ENCODE results near the gene DCBLD1.
A peak's percentile ranks its signal among the peaks of the same experiment; 100 is the strongest.
"Not testable (repeated sequence)": the region's sequence is repeated elsewhere in the genome, so short reads cannot be mapped to it uniquely, and the experiment has no call there.

Gene DCBLD1

GRCh38 chr6:117501722-117502121 lies 19.2 kb downstream of the DCBLD1 start:
- no peak for DNase-seq (ENCODE audit: low read depth)

- DNase-seq (ENCODE audit: low read depth): peak; percentile 30
Measured at GRCh38 chr6:117502580-117502979, 20.1 kb downstream of the DCBLD1 start.

- no peak for DNase-seq (ENCODE audit: low read depth)
Measured at GRCh38 chr6:117503211-117503610, 20.7 kb downstream of the DCBLD1 start.

- DNase-seq (ENCODE audit: low read depth): no peak
Measured at GRCh38 chr6:117504478-117505144, 22.1 kb downstream of the DCBLD1 start.

- DNase-seq (ENCODE audit: low read depth): peak; percentile 70
Measured at GRCh38 chr6:117505311-117505710, 22.8 kb downstream of the DCBLD1 start.

DNA sequence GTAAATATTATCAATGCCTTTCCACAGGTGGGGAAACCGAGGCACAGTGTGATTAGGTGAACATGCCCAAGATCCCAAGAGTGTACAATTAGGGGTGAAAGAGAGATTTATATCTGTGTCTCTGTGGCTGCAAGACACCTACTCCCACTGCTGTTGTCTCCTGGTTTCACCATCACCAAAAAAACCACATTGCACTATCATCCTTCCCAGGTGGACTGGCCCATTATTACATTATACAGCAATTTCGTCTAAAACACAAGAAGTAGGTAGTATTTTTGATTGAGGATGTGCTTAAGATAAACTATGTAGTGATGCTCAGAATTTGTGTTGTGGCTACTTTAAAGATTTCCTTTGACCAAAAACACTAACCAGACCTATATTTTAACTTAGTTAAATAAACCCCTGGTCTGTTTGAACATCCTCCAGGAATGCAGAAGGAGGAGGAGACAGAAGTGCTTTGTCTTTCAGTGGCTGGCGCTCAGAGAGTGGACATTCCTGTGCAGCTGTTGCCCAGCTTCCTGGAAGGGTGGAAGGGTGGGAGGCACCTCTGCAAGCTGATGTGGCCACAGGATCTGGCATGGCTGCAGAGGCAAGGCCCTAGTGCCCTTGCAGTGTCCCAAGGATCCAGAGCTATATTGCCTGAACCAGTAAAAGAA lies 23.8 kb downstream of the DCBLD1 start:
- DNase-seq (ENCODE audit: low read depth): peak; percentile 63

- no peak for DNase-seq (ENCODE audit: low read depth)
Measured at GRCh38 chr6:117506907-117507306, 24.4 kb downstream of the DCBLD1 start.

DNA sequence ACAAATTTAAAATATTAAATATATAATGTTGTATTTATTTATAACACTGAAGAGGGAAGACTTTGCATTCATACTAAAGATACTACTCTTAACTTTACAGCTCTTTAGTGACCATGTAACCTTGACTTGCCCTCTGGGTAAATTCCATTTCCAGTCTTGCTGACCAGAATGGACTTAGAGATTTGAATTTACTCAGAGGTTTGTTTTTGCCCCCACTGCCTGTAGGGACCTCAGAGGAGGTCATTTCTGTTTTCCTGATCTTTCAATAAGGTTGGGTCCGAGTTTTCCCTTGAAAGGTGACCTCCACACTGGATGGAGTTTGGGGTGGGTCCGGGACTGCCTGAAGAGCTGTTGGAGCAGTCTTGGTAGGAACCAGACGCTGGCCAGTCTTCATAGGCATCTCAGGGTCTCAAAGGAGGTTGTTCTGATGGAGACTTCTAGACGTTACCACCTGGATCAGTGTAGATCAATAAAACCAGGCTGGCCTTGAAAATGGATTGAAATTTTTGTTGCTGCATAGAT lies 26.0 kb downstream of the DCBLD1 start:
- DNase-seq (ENCODE audit: low read depth): no peak

DNA sequence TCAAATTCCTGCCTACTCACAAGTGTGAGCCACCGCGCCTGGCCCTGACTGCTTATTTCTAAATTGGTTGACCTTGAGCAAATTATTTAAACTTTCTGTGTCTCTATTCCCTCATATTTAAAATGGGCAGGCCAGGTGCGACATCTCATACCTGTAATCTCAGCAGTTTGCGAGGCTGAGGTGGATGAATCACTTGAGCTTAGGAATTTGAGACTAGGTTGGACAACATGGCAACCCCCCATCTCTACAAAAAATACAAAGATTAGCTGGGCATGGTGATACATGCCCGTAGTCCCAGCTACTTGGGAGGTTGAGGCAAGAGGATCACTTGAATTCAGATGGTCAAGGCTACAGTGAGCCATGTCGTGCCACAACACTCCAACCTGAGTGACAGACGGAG lies 26.5 kb downstream of the DCBLD1 start:
- DNase-seq (ENCODE audit: low read depth): no peak

GRCh38 chr6:117512056-117512828 lies 29.8 kb downstream of the DCBLD1 start:
- DNase-seq (ENCODE audit: low read depth): peak; percentile 61

DNA sequence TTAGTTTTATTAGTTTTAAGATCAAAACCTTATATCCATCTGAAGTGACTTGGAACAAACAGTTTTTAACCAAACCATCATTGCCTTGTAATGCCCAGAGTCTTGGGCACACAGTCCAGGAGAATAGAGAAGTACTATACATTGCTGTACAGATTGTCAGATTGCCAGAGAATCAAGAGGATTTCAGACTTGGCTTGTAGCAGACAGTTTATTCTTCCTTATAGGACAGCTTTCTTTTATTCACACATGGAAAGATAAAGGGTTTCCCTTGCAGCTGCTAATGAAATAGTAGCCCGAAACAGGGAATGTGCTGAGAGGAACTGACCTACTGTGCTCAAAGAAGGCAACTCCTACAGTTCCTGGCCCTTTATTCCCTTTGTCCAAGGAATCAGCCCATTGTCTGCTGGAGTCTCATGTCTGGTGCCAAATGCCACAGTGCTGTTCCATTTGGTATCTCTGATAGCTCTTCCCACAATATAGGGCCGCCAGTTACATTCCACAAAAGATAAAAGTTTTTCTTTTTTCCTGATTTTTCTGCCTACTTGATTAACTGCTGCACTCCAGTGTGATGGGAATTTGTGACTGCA lies 30.6 kb downstream of the DCBLD1 start:
- no peak for DNase-seq (ENCODE audit: low read depth)

DNA sequence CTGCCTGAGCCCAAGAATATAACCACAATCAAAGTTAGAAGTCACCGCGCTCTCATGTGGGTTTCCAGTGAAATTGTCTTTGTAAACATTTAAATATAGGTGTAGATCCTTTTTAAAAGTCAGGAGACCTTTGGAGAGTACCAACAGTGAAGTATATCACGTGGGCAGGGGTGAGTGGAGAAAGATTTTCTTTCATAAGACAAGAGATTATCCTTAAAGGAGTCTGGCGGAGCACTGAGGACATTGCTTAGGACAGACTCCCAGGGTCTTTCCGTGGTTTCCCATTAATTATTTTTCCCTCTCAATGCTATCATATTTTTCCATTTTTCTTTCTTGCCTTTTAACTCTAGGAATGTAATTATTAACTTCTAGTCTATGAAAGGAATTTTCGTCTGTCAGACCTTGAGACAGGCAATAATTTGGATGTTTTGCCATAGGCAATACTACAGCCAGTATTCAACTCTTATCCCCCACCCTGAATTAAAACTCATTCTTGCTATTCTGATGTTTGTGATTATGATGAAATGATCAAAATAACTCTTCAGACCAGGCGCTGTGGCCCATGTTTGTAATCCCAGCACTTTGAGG lies 31.4 kb downstream of the DCBLD1 start:
- no peak for DNase-seq (ENCODE audit: low read depth)

DNA sequence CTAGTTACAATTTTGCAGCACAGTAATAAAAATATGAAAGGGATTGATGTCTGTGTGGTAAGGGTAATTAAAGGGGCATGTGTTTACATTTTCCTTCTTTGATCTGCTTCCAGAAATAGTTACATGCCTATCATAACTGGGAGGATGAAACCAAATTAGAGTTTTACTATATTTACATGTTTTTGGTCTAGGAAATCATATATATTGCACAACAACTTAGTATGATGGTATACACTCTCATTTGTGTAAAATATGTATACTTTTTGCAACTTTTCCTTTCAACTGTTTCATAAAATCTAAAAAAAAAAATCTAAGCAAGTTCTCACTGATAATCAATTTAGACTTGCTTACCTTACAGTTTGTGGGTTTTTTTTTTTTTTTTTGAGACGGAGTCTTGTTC lies 32.2 kb downstream of the DCBLD1 start:
- DNase-seq (ENCODE audit: low read depth): no peak

- no peak for DNase-seq (ENCODE audit: low read depth)
Measured at GRCh38 chr6:117515326-117515725, 32.9 kb downstream of the DCBLD1 start.

GRCh38 chr6:117517995-117518394 lies 35.5 kb downstream of the DCBLD1 start:
- DNase-seq (ENCODE audit: low read depth): not testable (repeated sequence)

GRCh38 chr6:117518870-117519269 lies 36.4 kb downstream of the DCBLD1 start:
- no peak for DNase-seq (ENCODE audit: low read depth)

GRCh38 chr6:117520603-117521395 lies 38.3 kb downstream of the DCBLD1 start:
- DNase-seq (ENCODE audit: low read depth): no peak

DNA sequence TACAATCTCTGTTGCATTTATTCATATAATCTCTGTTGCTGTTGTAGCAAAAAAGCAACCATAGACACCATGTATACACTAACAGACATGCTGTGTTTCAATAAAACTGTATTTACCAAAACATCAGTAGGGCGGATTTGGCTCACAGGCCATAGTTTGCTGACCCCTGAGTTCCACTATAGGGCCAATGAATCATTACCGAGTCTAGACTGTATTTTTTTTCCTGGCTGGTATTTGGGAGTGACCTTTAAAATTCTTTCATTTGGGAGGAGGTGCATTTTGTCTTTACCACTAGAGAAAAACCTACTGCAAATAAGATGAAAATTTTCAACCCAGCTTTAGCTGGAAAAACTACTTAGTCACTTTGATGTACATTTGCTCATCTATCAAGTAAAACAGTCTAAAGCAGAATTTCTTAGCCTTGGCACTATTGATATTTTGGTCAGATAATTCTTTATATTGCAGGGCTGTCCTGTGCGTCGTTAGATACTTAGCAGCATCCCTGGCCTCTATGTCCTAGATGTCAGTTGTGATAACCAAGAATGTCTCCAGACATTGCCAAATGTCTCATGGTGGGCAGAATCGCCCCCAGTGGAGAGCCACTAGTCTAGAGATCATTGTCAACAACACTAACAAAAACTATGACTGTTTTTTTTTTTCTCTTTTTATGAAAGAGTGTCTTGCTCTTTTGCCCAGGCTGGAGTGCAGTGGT lies 39.5 kb downstream of the DCBLD1 start:
- DNase-seq (ENCODE audit: low read depth): peak; percentile 32

DNA sequence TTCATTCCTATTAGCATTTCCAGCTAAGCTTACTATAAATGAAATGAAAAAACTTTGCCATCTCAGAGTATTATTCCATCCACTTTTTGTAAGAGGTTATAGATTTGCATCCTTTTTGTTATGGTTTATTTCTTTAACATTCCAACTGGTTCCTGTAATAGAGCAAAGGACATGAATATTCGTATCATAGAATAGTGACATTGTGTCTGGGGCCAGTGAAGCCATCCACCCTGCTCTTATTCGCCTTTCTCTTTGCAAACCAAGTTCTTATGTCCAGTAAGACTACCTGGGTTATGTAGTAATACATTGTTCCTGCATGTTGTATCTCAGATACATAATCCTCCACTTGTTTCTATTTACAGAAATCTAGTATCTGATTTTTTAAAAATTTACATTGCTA lies 43.1 kb downstream of the DCBLD1 start:
- no peak for DNase-seq (ENCODE audit: low read depth)

- DNase-seq (ENCODE audit: low read depth): no peak
Measured at GRCh38 chr6:117530467-117531242, 48.2 kb downstream of the DCBLD1 start.
